ENCODE measurements around the gene HSF2.
A peak's percentile ranks its signal among the peaks of the same experiment; 100 is the strongest.

Gene HSF2

GRCh38 chr6:122400121-122400450, 634 bp downstream of the HSF2 start:
- DNase-seq (ENCODE audit: low spot score) = no peak

- DNase-seq (ENCODE audit: low spot score) = peak; percentile 25
These were observed 1.1 kb downstream of the HSF2 start for GRCh38 chr6:122400462-122401089.

- no peak for DNase-seq (ENCODE audit: low spot score)
These were observed 1.7 kb downstream of the HSF2 start for GRCh38 chr6:122401104-122401503.

- DNase-seq (ENCODE audit: low spot score) = no peak
These were observed 5.0 kb downstream of the HSF2 start for GRCh38 chr6:122404444-122404843.

GRCh38 chr6:122405417-122405816, 6.0 kb downstream of the HSF2 start:
- no peak for DNase-seq (ENCODE audit: low spot score)

- DNase-seq (ENCODE audit: low spot score) = no peak
These were observed 6.7 kb downstream of the HSF2 start for GRCh38 chr6:122406187-122406586.

GRCh38 chr6:122407712-122408111, 8.3 kb downstream of the HSF2 start:
- no peak for DNase-seq (ENCODE audit: low spot score)

- DNase-seq (ENCODE audit: low spot score) = no peak
These were observed 8.8 kb downstream of the HSF2 start for GRCh38 chr6:122408240-122408639.

GRCh38 chr6:122408702-122409458, 9.4 kb downstream of the HSF2 start:
- DNase-seq (ENCODE audit: low spot score) = no peak

GRCh38 chr6:122412001-122412400, 12.5 kb downstream of the HSF2 start:
- DNase-seq (ENCODE audit: low spot score) = no peak

GRCh38 chr6:122416825-122417224, 17.4 kb downstream of the HSF2 start:
- no peak for DNase-seq (ENCODE audit: low spot score)

GRCh38 chr6:122422003-122422402, 22.6 kb downstream of the HSF2 start:
- no peak for DNase-seq (ENCODE audit: low spot score)

GRCh38 chr6:122422614-122423267, 23.3 kb downstream of the HSF2 start:
- DNase-seq (ENCODE audit: low spot score) = no peak

GRCh38 chr6:122423734-122424133, 24.3 kb downstream of the HSF2 start:
- no peak for DNase-seq (ENCODE audit: low spot score)

GRCh38 chr6:122426597-122426996, 27.1 kb downstream of the HSF2 start:
- no peak for DNase-seq (ENCODE audit: low spot score)

GRCh38 chr6:122428781-122429180, 29.3 kb downstream of the HSF2 start:
- DNase-seq (ENCODE audit: low spot score) = no peak

GRCh38 chr6:122429323-122429722, 29.9 kb downstream of the HSF2 start:
- DNase-seq (ENCODE audit: low spot score) = no peak

GRCh38 chr6:122431780-122432179, 32.3 kb downstream of the HSF2 start:
- DNase-seq (ENCODE audit: low spot score) = no peak

GRCh38 chr6:122432816-122433215, 33.4 kb downstream of the HSF2 start:
- DNase-seq (ENCODE audit: low spot score) = no peak

- DNase-seq (ENCODE audit: low spot score) = no peak
These were observed 39.5 kb downstream of the HSF2 start for GRCh38 chr6:122438975-122439374.

- no peak for DNase-seq (ENCODE audit: low spot score)
These were observed 45.8 kb downstream of the HSF2 start for GRCh38 chr6:122445274-122445673.

GRCh38 chr6:122449069-122449468, 49.6 kb downstream of the HSF2 start:
- no peak for DNase-seq (ENCODE audit: low spot score)

GRCh38 chr6:122452509-122452908, 53.1 kb downstream of the HSF2 start:
- no peak for DNase-seq (ENCODE audit: low spot score)
